Keratinocyte (primary cell): ENCODE data around the gene JRKL. TPM values are rescaled to one million over a fixed set of nuclear protein-coding genes. Genes with fewer than 3 reads are reported as not detected.

Experiments
- DNase-seq: peaks from one replicate; pipeline ENCODE4 v3.0.0-alpha.2; 2011; ENCODE audit warnings: low read depth, missing footprints, low spot score
- FAIRE-seq: peaks from 2 replicates; lab custom pipeline; 2011; peaks lifted over from hg19 to GRCh38; lab: Jason Lieb, UNC
- H2AFZ ChIP-seq: 2 replicates; pipeline ENCODE4 v1.6.0; 2012; ENCODE audit warnings: low read length, control low read depth, inconsistent platforms; ENCODE audit not compliant: control insufficient read depth
- H3K27ac ChIP-seq: 2 replicates; pipeline ENCODE4 v1.5.1; 2011; ENCODE audit warnings: low read length; ENCODE audit not compliant: control insufficient read depth, insufficient read depth
- H3K27me3 ChIP-seq: 3 replicates; pipeline ENCODE4 v1.6.0; 2011; ENCODE audit warnings: low read length; ENCODE audit not compliant: control insufficient read depth, insufficient read depth; ENCODE audit errors: extremely low read depth
- H3K36me3 ChIP-seq, 2 experiments: 2 replicates in 1 of 2; 3 replicates in 1 of 2; pipeline ENCODE4 v1.5.1; 2011; ENCODE audit warnings: low read length in 2 of 2, mild to moderate bottlenecking in 1 of 2; ENCODE audit not compliant: control insufficient read depth in 2 of 2, insufficient read depth in 2 of 2; ENCODE audit errors: extremely low read depth in 1 of 2
- H3K4me1 ChIP-seq: 3 replicates; pipeline ENCODE4 v1.5.1; 2011; ENCODE audit warnings: low read length; ENCODE audit not compliant: control insufficient read depth, insufficient read depth; ENCODE audit errors: extremely low read depth
- H3K4me2 ChIP-seq: 3 replicates; pipeline ENCODE4 v1.6.0; 2011; ENCODE audit warnings: low read depth, low read length; ENCODE audit not compliant: control insufficient read depth, insufficient read depth; ENCODE audit errors: extremely low read depth
- H3K4me3 ChIP-seq, 3 experiments: fragments of 200-600 bp in 1 of 3; sonication (generic) in 1 of 3; 2 replicates in 2 of 3; 3 replicates in 1 of 3; pipeline ENCODE4 v1.5.1; 2011 to 2016; ENCODE audit warnings: low read length in 3 of 3, mild to moderate bottlenecking in 3 of 3, control low read depth in 2 of 3, inconsistent platforms in 1 of 3, low read depth in 1 of 3, mixed read lengths in 1 of 3, mixed run types in 1 of 3, moderate library complexity in 1 of 3; ENCODE audit not compliant: control insufficient read depth in 2 of 3, insufficient read depth in 2 of 3; ENCODE audit errors: extremely low read depth in 1 of 3
- H3K79me2 ChIP-seq: 2 replicates; pipeline ENCODE4 v1.6.0; 2012; ENCODE audit warnings: low read length; ENCODE audit not compliant: control insufficient read depth, insufficient read depth
- H3K9ac ChIP-seq: 3 replicates; pipeline ENCODE4 v1.6.0; 2011; ENCODE audit warnings: low read length; ENCODE audit not compliant: control insufficient read depth, insufficient read depth; ENCODE audit errors: extremely low read depth
- H3K9me1 ChIP-seq: 3 replicates; pipeline ENCODE4 v1.6.0; 2011; ENCODE audit warnings: low read length; ENCODE audit not compliant: control insufficient read depth, insufficient read depth; ENCODE audit errors: extremely low read depth
- H3K9me3 ChIP-seq: 2 replicates; pipeline ENCODE4 v1.5.1; 2012; ENCODE audit warnings: low read depth, low read length; ENCODE audit not compliant: control insufficient read depth
- H4K20me1 ChIP-seq: 3 replicates; pipeline ENCODE4 v1.6.0; 2011; ENCODE audit warnings: low read length; ENCODE audit not compliant: control insufficient read depth, insufficient read depth; ENCODE audit errors: extremely low read depth
- CTCF ChIP-seq, 3 experiments: IDR thresholded peaks in 1 of 3; conservative IDR thresholded peaks in 1 of 3; optimal IDR thresholded peaks in 1 of 3; 2 replicates in 2 of 3; 3 replicates in 1 of 3; pipeline versions ENCODE3 to v1.5.1; 2011; ENCODE audit warnings: low read length in 3 of 3, mild to moderate bottlenecking in 3 of 3, moderate library complexity in 2 of 3, control low read depth in 1 of 3, inconsistent platforms in 1 of 3; ENCODE audit not compliant: insufficient read depth in 2 of 3; ENCODE audit errors: extremely low read depth in 1 of 3
- EZH2 ChIP-seq: IDR thresholded peaks from one replicate; pipeline ENCODE4 v1.6.1; 2012; ENCODE audit warnings: inconsistent platforms, mild to moderate bottlenecking, low read length, moderate library complexity
- dilution Hi-C: fragments of 300-500 bp; cut with MboI; formaldehyde crosslinking; loops from one replicate; pipeline ENCODE4 v1.7.0; 2020; ENCODE audit warnings: low sequenced_read_pairs; ENCODE audit not compliant: extremely low pct_ligation_motif_present
- polyA plus RNA-seq, 5 experiments: library from polyadenylated mRNA; depleted of rRNA in 3 of 5; stranded (reverse) in 3 of 5; stranded (forward) in 1 of 5; unstranded in 1 of 5; fragments of >200 nt; gene quantifications; 1 replicate in 1 of 5; 2 replicates in 3 of 5; 3 replicates in 1 of 5; pipeline versions ENCODE4 v1.2.1 to v1.2.3, GENCODE V29; 2011 to 2012; ENCODE audit warnings: missing spikeins in 2 of 5, low read depth in 1 of 5, low replicate concordance in 1 of 5

JRKL gene
- polyA plus RNA-seq, 1 donor (not counting 4 experiments of a cell fraction or from before 2014, with no cell fraction given) = 6.9 TPM

GRCh38 chr11:96366024-96366423 is 23.8 kb upstream of the JRKL start:
- no peaks in the 10 kb centered on the region for H3K4me1 ChIP-seq
- no peak overlapping the region for H3K4me3 ChIP-seq
- H3K27me3 ChIP-seq = no peaks in the 10 kb centered on the region
- no peak overlapping the region for H3K27ac ChIP-seq
- TF ChIP-seq CTCF (optimal IDR thresholded peaks at IDR 0.05 in 1 of 3, IDR thresholded peaks at IDR 0.05 in 1 of 3, conservative IDR thresholded peaks at IDR 0.05 in 1 of 3; ENCODE audit: extremely low read depth in 1 of 3, insufficient read depth in 2 of 3, low read length in 3 of 3) = no peak
- dilution Hi-C loops = no loop called here
- H3K4me2 ChIP-seq = no peak overlapping the region
- no peaks in the 10 kb centered on the region for H3K36me3 ChIP-seq
- H3K79me2 ChIP-seq = no peaks in the 10 kb centered on the region
- DNase-seq (no peak), FAIRE-seq (no peak)
- H4K20me1 ChIP-seq = no peaks in the 10 kb centered on the region
- no peak overlapping the region for H2AFZ ChIP-seq
- no peaks in the 10 kb centered on the region for H3K9me1 ChIP-seq
- no peaks in the 10 kb centered on the region for H3K9me3 ChIP-seq
- no peak overlapping the region for H3K9ac ChIP-seq

GRCh38 chr11:96367342-96367741 is 22.5 kb upstream of the JRKL start:
- no peaks in the 10 kb centered on the region for H4K20me1 ChIP-seq
- H3K4me2 ChIP-seq = no peak overlapping the region
- H3K9ac ChIP-seq = no peak overlapping the region
- no peak overlapping the region for H2AFZ ChIP-seq
- dilution Hi-C loops = no loop called here
- FAIRE-seq = no peak
- H3K9me1 ChIP-seq = no peaks in the 10 kb centered on the region
- H3K27ac ChIP-seq = no peak overlapping the region
- H3K4me3 ChIP-seq = no peak overlapping the region
- no peaks in the 10 kb centered on the region for H3K9me3 ChIP-seq
- TF ChIP-seq EZH2 (no peak), CTCF (optimal IDR thresholded peaks at IDR 0.05 in 1 of 3, IDR thresholded peaks at IDR 0.05 in 1 of 3, conservative IDR thresholded peaks at IDR 0.05 in 1 of 3; ENCODE audit: extremely low read depth in 1 of 3, insufficient read depth in 2 of 3, low read length in 3 of 3) (no peak)
- no peaks in the 10 kb centered on the region for H3K4me1 ChIP-seq
- H3K79me2 ChIP-seq = no peaks in the 10 kb centered on the region
- peaks cover 0 to 2% of the 10 kb centered on the region in 2 experiments for H3K36me3 ChIP-seq
- H3K27me3 ChIP-seq = no peaks in the 10 kb centered on the region
- DNase-seq = no peak
